Fibroblast of the aortic adventitia (primary cell): ENCODE measurements around the gene YARS2. TPM values are rescaled to one million over a fixed set of nuclear protein-coding genes. Genes with fewer than 3 reads are reported as not detected.

ENCODE experiments used
- DNase-seq: peaks from one replicate; pipeline ENCODE4 v3.0.0-alpha.2; 2010; ENCODE audit warnings: low read depth
- H3K4me3 ChIP-seq: 2 replicates; pipeline ENCODE4 v1.5.1; 2011; ENCODE audit warnings: low read depth, mild to moderate bottlenecking, control low read depth, low read length, moderate library complexity
- CTCF ChIP-seq: IDR thresholded peaks from 2 replicates; pipeline ENCODE4 v1.5.1; 2011; ENCODE audit warnings: mild to moderate bottlenecking, low read length, control low read depth, inconsistent platforms; ENCODE audit not compliant: insufficient read depth
- total RNA-seq: library from RNA; depleted of rRNA; stranded (reverse); fragments of >200 nt; gene quantifications from 2 replicates; pipeline ENCODE4 v1.2.3, GENCODE V29; 2012; ENCODE audit warnings: low replicate concordance

YARS2 gene
- total RNA-seq, 1 donor = 24.6 TPM

GRCh38 chr12:32755051-32755653 lies 545 bp downstream of the YARS2 start:
- peak overlapping the region; percentile 99 for H3K4me3 ChIP-seq
- TF ChIP-seq CTCF = peak; percentile 80
- DNase-seq = peak; percentile 71

- DNase-seq = peak; percentile 23
- TF ChIP-seq CTCF = no peak
- peak overlapping the region; percentile 99 for H3K4me3 ChIP-seq
Measured at GRCh38 chr12:32754111-32754510, 1.6 kb downstream of the YARS2 start.

GRCh38 chr12:32753605-32754004 lies 2.1 kb downstream of the YARS2 start:
- no peak for TF ChIP-seq CTCF
- no peak for DNase-seq
- H3K4me3 ChIP-seq = peak overlapping the region; percentile 99

GRCh38 chr12:32743264-32743663 lies 12.4 kb downstream of the YARS2 start:
- TF ChIP-seq CTCF = no peak

GRCh38 chr12:32742133-32742532 lies 13.6 kb downstream of the YARS2 start:
- no peak overlapping the region for H3K4me3 ChIP-seq
- TF ChIP-seq CTCF = no peak
- DNase-seq = no peak

More at GRCh38 chr12:32743264-32743663, 12.4 kb downstream of the YARS2 start:
- no peak overlapping the region for H3K4me3 ChIP-seq
- no peak for DNase-seq

- no peak overlapping the region for H3K4me3 ChIP-seq
- TF ChIP-seq CTCF = no peak
- DNase-seq = no peak
Measured at GRCh38 chr12:32739279-32739678, 16.4 kb downstream of the YARS2 start.

- no peak for DNase-seq
- TF ChIP-seq CTCF = no peak
Measured at GRCh38 chr12:32737715-32738114, 18.0 kb downstream of the YARS2 start.

More at GRCh38 chr12:32737715-32738114, 18.0 kb downstream of the YARS2 start:
- no peak overlapping the region for H3K4me3 ChIP-seq
